ENCODE measurements around the gene KHDC1.
"Not testable (repeated sequence)": the region's sequence is repeated elsewhere in the genome, so short reads cannot be mapped to it uniquely, and the experiment has no call there.

The KHDC1 gene

GRCh38 chr6:73204252-73204651 lies 58.7 kb downstream of the KHDC1 start:
- H3K4me1 ChIP-seq: no peaks in the 10 kb centered on the region
- H3K4me3 ChIP-seq: no peak overlapping the region
- H3K9me3 ChIP-seq: no peaks in the 10 kb centered on the region
- no peaks in the 10 kb centered on the region for H3K27me3 ChIP-seq
- H3K36me3 ChIP-seq: no peaks in the 10 kb centered on the region
- intact Hi-C loops (cut with DNase I; ENCODE audit: low total_unique reads): no loop called here
- H3K27ac ChIP-seq: no peak overlapping the region
- no peak for DNase-seq
- TF ChIP-seq CTCF (IDR thresholded peaks at IDR 0.05): no peak

GRCh38 chr6:73203098-73203497 lies 59.9 kb downstream of the KHDC1 start:
- Histone ChIP-seq H3K27me3 (no peaks in the 10 kb centered on the region), H3K4me1 (no peaks in the 10 kb centered on the region), H3K27ac (no peak overlapping the region), H3K36me3 (no peaks in the 10 kb centered on the region), H3K4me3 (no peak overlapping the region), H3K9me3 (no peaks in the 10 kb centered on the region)
- no peak for TF ChIP-seq CTCF (IDR thresholded peaks at IDR 0.05)
- no peak for DNase-seq
- intact Hi-C loops (cut with DNase I; ENCODE audit: low total_unique reads): no loop called here

- no peak for TF ChIP-seq CTCF (IDR thresholded peaks at IDR 0.05)
- no peaks in the 10 kb centered on the region for H3K9me3 ChIP-seq
- no peak overlapping the region for H3K27ac ChIP-seq
- H3K27me3 ChIP-seq: no peaks in the 10 kb centered on the region
- no peaks in the 10 kb centered on the region for H3K4me1 ChIP-seq
- intact Hi-C loops (cut with DNase I; ENCODE audit: low total_unique reads): no loop called here
- DNase-seq: no peak
- H3K36me3 ChIP-seq: no peaks in the 10 kb centered on the region
- H3K4me3 ChIP-seq: no peak overlapping the region
These were observed 62.3 kb downstream of the KHDC1 start for GRCh38 chr6:73200735-73201134.

- no peak for TF ChIP-seq CTCF (IDR thresholded peaks at IDR 0.05)
- no peak for DNase-seq
- H3K27me3 ChIP-seq: no peaks in the 10 kb centered on the region
- no peak overlapping the region for H3K4me3 ChIP-seq
- intact Hi-C loops (cut with DNase I; ENCODE audit: low total_unique reads): no loop called here
- H3K9me3 ChIP-seq: no peaks in the 10 kb centered on the region
- no peak overlapping the region for H3K27ac ChIP-seq
- H3K36me3 ChIP-seq: no peaks in the 10 kb centered on the region
- no peaks in the 10 kb centered on the region for H3K4me1 ChIP-seq
These were observed 62.7 kb downstream of the KHDC1 start for GRCh38 chr6:73200247-73200646.

- no peak overlapping the region for H3K27ac ChIP-seq
These were observed 68.3 kb downstream of the KHDC1 start for GRCh38 chr6:73194744-73195143.

GRCh38 chr6:73193302-73193701 lies 69.7 kb downstream of the KHDC1 start:
- DNase-seq; H3K9me3 ChIP-seq; H3K4me1 ChIP-seq; H3K4me3 ChIP-seq; intact Hi-C loops (cut with DNase I; ENCODE audit: low total_unique reads); H3K27me3 ChIP-seq; H3K27ac ChIP-seq; H3K36me3 ChIP-seq: not testable (repeated sequence)

More at GRCh38 chr6:73194744-73195143, 68.3 kb downstream of the KHDC1 start:
- no peak for TF ChIP-seq CTCF (IDR thresholded peaks at IDR 0.05)
- Histone ChIP-seq H3K9me3 (no peaks in the 10 kb centered on the region), H3K4me3 (no peak overlapping the region), H3K27me3 (no peaks in the 10 kb centered on the region), H3K4me1 (no peaks in the 10 kb centered on the region), H3K36me3 (no peaks in the 10 kb centered on the region)
- intact Hi-C loops (cut with DNase I; ENCODE audit: low total_unique reads): no loop called here
- DNase-seq: no peak
